Thoracic aorta (tissue), 2 donors: ENCODE results near the gene SBK2. TPM values are rescaled to one million over a fixed set of nuclear protein-coding genes. Genes with fewer than 3 reads are reported as not detected.

ENCODE experiments used
- ATAC-seq: fragments of 150-250 bp; one replicate; pipeline ENCODE4 v1.8.0; 2017; ENCODE audit warnings: low read depth; ENCODE audit not compliant: insufficient number of reproducible peaks, low FRiP score
- DNase-seq: peaks from one replicate; pipeline ENCODE4 v3.0.0-alpha.2; 2020; ENCODE audit warnings: low spot score
- H3K27ac ChIP-seq, 2 donors: fragments of 200-600 bp; sonication (generic); 1 replicate in 1 of 2; 2 replicates in 1 of 2; pipeline ENCODE4 v1.5.1; 2016; ENCODE audit warnings: mild to moderate bottlenecking in 2 of 2, moderate library complexity in 2 of 2
- H3K27me3 ChIP-seq: fragments of 200-600 bp; sonication (generic); replicated peaks from 2 replicates; pipeline ENCODE4 v1.6.0; 2016; ENCODE audit warnings: mild to moderate bottlenecking; ENCODE audit not compliant: insufficient read depth
- H3K36me3 ChIP-seq: fragments of 200-600 bp; sonication (generic); one replicate; pipeline ENCODE4 v1.5.1; 2016
- H3K4me1 ChIP-seq, 2 donors: fragments of 200-600 bp; sonication (generic); 1 replicate in 1 of 2; 2 replicates in 1 of 2; pipeline versions ENCODE4 v1.5.1 to v1.6.0; 2016; ENCODE audit warnings: low read depth in 2 of 2, mild to moderate bottlenecking in 1 of 2; ENCODE audit not compliant: control insufficient read depth in 1 of 2
- H3K4me3 ChIP-seq: fragments of 200-600 bp; sonication (generic); 2 replicates; pipeline ENCODE4 v1.5.1; 2016; ENCODE audit warnings: mild to moderate bottlenecking
- H3K9me3 ChIP-seq: fragments of 200-600 bp; sonication (generic); 2 replicates; pipeline ENCODE4 v1.5.1; 2016
- total RNA-seq, 2 donors: library from RNA; depleted of rRNA; stranded (reverse); fragments of >200 nt; gene quantifications; one replicate each; pipeline versions ENCODE4 v1.1.0 to v1.2.3, GENCODE V29; 2016
- TF ChIP-seq, protein P1 (sequence below): fragments of 200-600 bp; sonication (generic); IDR thresholded peaks from one replicate; pipeline ENCODE4 v1.5.1; 2019; ENCODE audit warnings: antibody characterized with exemption

Gene SBK2
- total RNA-seq, 2 donors from 2014 or later: not detected

DNA sequence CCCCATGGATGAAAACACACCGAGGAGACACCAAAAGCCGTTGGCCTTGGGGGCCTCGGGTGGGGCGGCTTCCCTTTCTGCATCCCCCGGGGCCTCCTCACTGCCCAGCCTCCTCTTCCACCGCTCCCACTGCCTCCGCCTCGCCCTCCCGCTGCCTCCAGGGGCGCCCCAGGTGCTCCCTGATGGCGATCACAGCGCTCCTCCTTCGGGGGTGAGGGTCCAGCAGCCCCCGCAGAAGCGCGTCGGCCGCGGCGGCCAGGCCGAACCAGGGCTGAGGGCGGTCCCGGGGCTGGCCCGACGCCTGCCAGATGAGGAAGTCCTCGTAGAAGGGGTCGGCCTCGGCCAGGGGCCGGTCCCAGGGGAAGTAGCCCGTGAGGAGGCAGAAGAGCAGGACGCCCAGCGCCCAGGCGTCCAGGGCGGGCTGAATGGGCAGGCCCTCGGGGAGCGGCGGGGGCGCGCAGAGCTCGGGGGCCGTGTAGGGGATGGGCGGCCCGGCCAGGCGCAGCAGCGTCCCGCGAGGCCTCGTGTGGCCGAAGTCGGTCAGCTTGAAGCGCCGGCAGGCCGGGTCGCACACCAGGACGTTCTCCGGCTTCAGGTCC, 7.2 kb downstream of the SBK2 start:
- Histone ChIP-seq H3K4me3 (no peak overlapping the region), H3K36me3 (no peaks in the 10 kb centered on the region), H3K27me3 (no peaks in the 10 kb centered on the region), H3K27ac (no peak overlapping the region), H3K4me1 (no peaks in the 10 kb centered on the region), H3K9me3 (no peaks in the 10 kb centered on the region)
- TF ChIP-seq, protein P1, sequence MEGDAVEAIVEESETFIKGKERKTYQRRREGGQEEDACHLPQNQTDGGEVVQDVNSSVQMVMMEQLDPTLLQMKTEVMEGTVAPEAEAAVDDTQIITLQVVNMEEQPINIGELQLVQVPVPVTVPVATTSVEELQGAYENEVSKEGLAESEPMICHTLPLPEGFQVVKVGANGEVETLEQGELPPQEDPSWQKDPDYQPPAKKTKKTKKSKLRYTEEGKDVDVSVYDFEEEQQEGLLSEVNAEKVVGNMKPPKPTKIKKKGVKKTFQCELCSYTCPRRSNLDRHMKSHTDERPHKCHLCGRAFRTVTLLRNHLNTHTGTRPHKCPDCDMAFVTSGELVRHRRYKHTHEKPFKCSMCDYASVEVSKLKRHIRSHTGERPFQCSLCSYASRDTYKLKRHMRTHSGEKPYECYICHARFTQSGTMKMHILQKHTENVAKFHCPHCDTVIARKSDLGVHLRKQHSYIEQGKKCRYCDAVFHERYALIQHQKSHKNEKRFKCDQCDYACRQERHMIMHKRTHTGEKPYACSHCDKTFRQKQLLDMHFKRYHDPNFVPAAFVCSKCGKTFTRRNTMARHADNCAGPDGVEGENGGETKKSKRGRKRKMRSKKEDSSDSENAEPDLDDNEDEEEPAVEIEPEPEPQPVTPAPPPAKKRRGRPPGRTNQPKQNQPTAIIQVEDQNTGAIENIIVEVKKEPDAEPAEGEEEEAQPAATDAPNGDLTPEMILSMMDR: no peak
- no peak for DNase-seq
- ATAC-seq: no peak

DNA sequence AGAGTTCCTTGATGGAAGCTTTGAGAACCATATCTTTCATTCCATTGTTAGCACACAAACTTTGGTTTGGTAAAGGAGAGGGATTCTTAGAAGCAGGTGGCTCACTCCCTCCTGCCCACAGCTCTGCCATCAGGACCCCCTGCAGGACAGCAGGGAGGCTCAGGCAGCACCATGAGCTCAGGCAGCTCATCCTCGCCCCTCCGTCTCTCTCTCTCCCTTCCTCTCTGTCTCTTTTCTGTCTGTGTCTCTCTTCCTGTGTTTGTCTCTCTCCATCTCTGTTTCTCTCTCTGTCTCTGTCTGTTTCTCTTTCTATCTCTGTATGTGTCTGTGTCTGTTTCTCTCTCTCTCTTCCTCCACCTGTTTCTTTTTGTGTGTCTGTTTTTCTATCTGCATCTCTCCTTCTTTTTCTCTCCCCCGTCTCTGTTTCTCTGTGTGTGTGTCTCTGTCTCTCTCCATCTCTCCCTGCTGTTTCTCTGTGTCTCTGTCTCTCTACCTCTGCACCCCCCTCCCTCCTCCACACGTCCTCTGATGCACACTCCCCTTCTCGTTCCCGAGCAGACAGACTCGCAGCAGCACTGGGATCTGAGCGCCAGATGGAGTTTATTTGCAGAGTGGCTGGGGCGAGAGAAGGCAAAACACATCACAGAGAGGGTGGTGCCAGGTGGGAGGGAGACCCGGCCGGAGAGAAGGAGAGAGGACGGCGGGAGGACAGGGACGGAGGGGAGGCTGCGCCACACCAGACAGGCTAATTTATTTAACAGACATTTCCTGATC, 8.7 kb downstream of the SBK2 start:
- Histone ChIP-seq H3K4me3 (no peak overlapping the region), H3K27ac (no peak overlapping the region), H3K4me1 (no peaks in the 10 kb centered on the region), H3K36me3 (no peaks in the 10 kb centered on the region), H3K27me3 (no peaks in the 10 kb centered on the region), H3K9me3 (no peaks in the 10 kb centered on the region)
- no peak for ATAC-seq
- TF ChIP-seq, protein P1: no peak
- no peak for DNase-seq

DNA sequence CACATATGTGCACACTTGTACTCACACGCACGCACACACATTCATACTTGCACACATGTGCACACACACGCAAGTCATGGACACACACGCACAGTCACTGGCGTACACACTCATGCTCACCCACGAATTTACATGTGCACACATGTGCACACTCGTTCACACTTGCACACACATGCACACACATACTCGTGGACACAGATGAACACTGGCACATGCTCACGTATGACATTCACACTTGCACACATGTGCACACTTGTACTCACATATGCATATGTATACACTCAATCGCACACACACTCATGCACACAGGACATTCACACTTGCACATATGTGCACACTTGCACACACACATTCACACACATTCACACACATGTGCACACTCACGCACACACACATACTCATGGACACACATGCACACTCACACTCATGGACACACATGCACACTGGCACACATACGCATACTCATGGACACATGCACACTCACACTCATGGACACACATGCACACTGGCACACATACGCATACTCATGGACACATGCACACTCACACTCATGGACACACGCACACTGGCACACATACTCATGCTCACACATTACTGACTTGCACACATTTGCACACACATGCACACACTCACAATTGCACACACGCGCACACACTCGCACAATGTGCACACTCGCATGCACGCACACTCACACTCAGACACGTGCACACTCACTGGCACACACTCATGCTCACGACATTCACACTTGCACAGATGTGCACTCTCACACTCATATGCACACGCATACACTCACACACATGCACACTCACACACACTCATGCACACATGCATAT, 9.5 kb downstream of the SBK2 start:
- H3K4me3 ChIP-seq: no peak overlapping the region
- no peaks in the 10 kb centered on the region for H3K27me3 ChIP-seq
- no peaks in the 10 kb centered on the region for H3K9me3 ChIP-seq
- DNase-seq: no peak
- H3K36me3 ChIP-seq: no peaks in the 10 kb centered on the region
- no peaks in the 10 kb centered on the region for H3K4me1 ChIP-seq
- TF ChIP-seq, protein P1: no peak
- ATAC-seq: no peak
- no peak overlapping the region for H3K27ac ChIP-seq

GRCh38 chr19:55526216-55527196, 10.4 kb downstream of the SBK2 start:
- DNase-seq (no peak), ATAC-seq (no peak)
- Histone ChIP-seq H3K4me3 (no peak overlapping the region), H3K27ac (no peak overlapping the region), H3K36me3 (no peaks in the 10 kb centered on the region), H3K27me3 (no peaks in the 10 kb centered on the region), H3K9me3 (no peaks in the 10 kb centered on the region), H3K4me1 (peaks cover 0 to 2% of the 10 kb centered on the region in 2 donors)
- TF ChIP-seq, protein P1: no peak
